Measurements from ENCODE around the gene VCL.

- no peak for TF ChIP-seq CTCF (conservative IDR thresholded peaks at IDR 0.05 in 1 of 2, IDR thresholded peaks at IDR 0.05 in 1 of 2; ENCODE audit: extremely low read depth in 1 of 2, insufficient read depth in 1 of 2, low read depth in 1 of 2, low read length in 2 of 2)
- TF ChIP-seq EZH2 (IDR thresholded peaks at IDR 0.05; ENCODE audit: borderline replicate concordance, low read length): no peak
Observed at GRCh38 chr10:74055383-74056049, 57.6 kb downstream of the VCL start.
